Measurements from ENCODE around the gene ETF1.

ETF1 gene

GRCh38 chr5:138542956-138543729, at the start of gene ETF1:
TSS of gene ETF1 (minus strand) at chr5:138543236. CDS start at chr5:138542918, 318 bp downstream.
- DNase-seq (ENCODE audit: low read depth): peak; percentile 74

- no peak for DNase-seq (ENCODE audit: low read depth)
Observed at GRCh38 chr5:138588013-138588788, 45.2 kb upstream of the ETF1 start.

DNA sequence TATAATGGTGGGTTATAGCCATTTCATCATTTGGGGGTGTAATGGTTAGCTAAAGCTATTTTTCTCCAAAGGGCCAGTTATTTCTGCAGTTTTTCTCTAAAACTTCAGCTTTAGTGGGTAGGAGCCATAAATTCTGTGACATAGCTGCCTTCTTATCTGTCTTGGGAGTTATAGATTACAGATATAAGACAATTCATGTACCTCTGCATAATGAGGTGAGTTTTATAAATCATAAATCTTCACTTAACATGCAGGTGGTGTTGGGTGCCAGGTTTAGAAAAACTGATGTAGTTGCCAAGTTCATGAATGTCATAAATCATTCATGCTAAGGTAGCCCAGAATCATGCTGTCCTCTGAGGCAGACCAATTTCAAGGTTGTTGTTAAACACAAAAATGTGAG, 42.1 kb upstream of the ETF1 start:
- DNase-seq (ENCODE audit: low read depth): no peak

- no peak for DNase-seq (ENCODE audit: low read depth)
Observed at GRCh38 chr5:138583984-138584637, 41.1 kb upstream of the ETF1 start.

DNA sequence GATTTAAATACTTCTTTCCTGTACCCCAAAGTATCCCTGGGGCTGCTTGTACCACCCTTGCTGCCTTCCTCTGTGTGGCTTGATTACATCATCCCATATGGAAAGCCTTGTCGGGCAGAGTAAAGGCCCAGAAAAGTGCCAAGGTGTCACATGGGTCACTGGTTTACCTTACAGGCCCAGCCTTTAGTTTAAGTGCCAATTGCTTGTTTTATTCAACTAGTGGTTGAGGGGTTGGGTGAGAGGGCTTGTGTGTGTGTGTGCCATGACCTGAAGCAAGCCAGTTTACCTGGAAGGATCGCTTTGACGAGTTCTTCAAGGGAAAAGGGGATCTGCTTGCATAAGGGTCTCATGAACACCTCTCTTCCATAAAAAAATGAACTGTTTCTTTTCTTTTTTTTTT, 39.9 kb upstream of the ETF1 start:
- no peak for DNase-seq (ENCODE audit: low read depth)

- DNase-seq (ENCODE audit: low read depth): no peak
Observed at GRCh38 chr5:138580777-138581176, 37.7 kb upstream of the ETF1 start.

DNA sequence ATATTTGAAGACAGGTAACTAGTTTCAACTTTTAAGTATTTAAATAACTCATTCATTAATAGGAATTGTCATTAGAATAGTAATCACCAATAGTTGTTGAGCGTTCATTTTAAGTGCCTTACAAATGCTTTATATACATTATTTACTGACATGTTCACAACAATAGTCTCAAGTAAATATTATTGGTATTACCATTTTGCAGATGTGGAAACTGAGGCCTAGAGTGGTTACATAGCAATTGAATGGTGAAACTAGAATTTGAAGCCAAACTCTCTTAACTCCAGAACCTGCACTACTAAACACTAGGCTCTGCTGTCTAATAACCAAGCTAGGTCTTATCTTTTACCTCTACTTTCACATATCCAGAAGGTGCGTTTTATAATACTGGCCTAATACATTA, 37.0 kb upstream of the ETF1 start:
- DNase-seq (ENCODE audit: low read depth): no peak

GRCh38 chr5:138579517-138579863, 36.5 kb upstream of the ETF1 start:
- no peak for DNase-seq (ENCODE audit: low read depth)

DNA sequence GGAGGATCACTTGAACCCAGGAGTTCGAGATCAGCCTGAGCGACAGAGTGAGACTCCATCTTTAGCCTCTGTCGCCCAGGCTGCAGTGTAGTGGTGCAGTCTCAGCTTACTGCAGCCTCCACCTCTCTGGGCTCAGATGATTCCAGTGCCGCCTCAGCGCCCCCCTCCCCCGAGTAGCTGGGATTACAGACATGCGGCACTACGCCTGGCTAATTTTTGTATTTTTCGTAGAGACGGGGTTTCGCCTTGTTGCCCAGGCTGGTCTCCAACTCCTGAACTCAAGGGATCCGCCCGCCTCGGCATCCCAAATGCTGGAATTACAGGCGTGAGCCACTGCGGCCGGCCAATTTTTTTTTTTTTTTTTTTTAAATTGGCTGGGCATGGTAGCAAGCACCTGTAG, 34.4 kb upstream of the ETF1 start:
- DNase-seq (ENCODE audit: low read depth): no peak

- peak; percentile 96 for DNase-seq (ENCODE audit: low read depth)
Observed at GRCh38 chr5:138575194-138576015, 32.4 kb upstream of the ETF1 start, which contains the start of gene HSPA9. TSS of gene HSPA9 (minus strand) at chr5:138575401. CDS start at chr5:138575318, 83 bp downstream.

GRCh38 chr5:138574744-138575193, 31.7 kb upstream of the ETF1 start:
- peak; percentile 12 for DNase-seq (ENCODE audit: low read depth)

DNA sequence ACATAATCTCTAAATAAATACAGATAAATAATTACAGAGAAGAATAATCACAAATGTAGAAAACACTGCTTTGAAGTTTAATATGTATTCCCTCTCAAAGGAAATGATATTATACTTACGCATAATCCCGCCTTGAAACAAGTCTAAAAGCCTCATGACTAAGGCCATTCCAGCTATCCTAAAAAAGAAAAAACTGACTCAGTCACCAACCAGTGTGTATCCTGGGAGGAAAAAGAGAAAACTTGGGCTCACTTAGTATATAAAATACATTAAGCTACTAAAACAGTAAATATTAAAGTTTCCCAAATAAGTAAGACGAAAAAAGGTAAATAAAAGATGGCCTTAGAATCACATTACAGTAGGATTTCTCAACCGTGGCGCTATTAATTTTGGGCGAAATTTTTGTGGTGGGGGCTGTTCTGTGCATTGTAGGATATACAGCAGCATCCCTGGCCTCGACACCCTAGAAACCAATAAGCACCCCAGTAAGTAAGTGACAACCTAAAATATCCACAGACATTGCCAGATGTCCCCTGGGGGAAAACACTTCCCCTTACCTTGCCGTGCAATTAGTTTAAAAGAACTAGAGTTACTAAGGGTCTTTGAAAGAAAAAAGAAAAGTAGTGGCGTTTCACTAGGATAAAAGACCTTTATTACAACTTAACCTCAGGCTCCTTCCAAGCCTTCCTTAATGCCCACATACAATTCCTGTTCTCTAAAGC, 31.1 kb upstream of the ETF1 start:
- DNase-seq (ENCODE audit: low read depth): no peak

DNA sequence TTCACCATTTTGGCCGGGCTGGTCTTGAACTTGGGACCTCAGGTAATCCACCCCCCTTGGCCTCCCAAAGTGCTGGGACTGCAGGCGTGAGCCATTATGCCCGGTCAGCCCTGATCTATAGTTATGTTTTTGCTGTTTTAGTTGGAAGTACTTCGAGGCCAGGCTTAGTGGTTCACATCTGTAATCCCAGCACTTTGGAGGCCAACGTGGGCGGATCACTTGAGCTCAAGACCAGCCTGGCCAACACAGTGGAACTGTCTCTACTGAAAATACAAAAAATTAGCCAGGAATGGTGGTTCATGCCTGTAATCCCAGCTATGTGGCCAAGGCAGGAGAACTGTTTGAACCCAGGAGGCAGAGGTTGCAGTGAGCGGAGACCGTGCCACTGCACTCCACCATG, 30.2 kb upstream of the ETF1 start:
- DNase-seq (ENCODE audit: low read depth): no peak

- DNase-seq (ENCODE audit: low read depth): no peak
Observed at GRCh38 chr5:138570871-138571270, 27.8 kb upstream of the ETF1 start.

DNA sequence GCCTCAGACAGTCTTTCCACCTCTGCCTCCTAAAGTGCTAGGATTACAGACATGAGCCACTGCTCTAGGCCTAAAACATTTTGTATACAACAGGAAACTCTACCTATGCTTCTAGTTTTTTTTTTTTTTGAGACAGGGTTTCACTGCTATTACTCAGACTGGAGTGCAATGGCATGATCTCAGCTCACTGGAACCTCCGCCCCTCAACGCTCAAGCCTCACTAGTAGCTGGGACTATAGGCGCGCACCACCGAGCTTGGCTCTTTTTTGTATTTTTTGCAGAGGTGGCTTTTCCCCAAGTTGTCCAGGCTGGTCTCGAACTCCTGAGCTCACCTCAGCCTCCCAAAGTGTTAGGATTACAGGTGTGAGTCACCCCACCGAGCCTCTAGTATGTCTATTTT, 26.7 kb upstream of the ETF1 start:
- no peak for DNase-seq (ENCODE audit: low read depth)

DNA sequence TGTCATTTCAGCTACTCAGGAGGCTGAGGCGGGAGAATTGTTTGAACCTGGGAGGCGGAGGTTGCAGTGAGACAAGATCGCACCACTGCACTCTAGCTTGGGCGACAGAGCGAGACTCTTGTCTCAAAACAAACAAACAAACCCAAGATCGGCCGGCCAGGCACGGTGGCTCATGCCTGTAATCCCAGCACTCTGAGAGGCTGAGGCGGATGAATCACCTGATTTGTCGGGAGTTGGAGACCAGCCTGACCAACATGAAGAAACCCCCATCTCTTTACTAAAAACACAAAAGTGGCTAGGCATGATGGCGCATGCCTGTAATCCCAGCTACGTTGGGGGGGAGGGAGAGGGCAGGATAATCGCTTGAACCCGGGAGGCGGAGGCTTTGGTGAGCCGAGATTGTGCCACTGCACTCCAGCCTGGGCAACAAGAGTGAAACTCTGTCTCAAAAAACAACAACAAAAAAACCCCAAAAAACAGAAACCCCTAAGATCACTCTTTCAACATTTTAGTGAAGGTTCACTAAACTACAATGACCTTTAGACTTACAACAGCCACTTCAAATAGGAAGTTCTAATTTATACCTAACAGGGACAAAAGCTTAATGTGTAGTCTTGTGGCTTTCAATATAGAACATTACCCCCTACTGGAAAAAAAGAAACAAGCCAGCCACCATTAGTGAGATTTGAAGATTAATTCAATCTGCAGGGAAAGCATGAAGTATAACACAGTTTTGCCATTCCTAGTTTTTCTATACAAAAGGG, 25.2 kb upstream of the ETF1 start:
- DNase-seq (ENCODE audit: low read depth): no peak

DNA sequence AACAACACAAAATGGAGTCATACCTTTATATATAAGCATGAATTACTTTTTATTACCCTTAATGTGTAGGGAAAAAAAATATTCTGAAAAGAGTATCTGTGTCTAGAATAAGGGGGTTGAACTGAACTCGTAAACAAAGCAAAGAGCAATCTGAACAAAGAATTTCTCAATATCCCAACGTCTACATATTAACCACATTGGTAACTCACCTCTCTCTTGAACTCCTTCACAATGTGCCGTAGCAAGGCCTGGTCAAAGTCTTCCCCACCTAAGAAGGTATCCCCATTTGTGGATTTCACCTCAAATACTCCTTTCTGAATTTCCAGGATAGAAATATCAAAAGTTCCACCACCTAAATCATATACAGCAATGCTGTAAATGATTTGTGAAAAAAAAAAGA, 23.8 kb upstream of the ETF1 start:
- DNase-seq (ENCODE audit: low read depth): no peak

GRCh38 chr5:138565100-138565821, 22.2 kb upstream of the ETF1 start:
- DNase-seq (ENCODE audit: low read depth): no peak

DNA sequence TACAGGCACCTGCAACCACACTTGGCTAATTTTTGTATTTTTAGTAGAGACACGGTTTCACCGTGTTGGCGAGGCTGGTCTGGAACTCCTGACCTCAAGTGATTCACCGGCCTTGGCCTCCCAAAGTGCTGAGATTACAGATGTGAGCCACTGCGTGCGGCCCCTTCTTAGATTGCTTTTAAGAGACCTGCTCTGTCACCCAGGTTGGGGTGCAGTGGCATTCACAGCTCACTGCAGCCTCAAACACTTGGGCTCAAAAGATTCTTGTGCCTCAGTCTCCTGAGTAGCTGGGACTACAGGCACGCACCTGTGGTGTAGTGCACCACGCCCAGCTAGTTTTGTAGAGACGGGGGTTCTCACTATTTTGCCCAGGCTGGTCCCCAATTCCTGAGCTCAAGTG, 21.2 kb upstream of the ETF1 start:
- DNase-seq (ENCODE audit: low read depth): no peak
